ELF-1 (cell line): Measurements from ENCODE around the gene ZNF670.

ENCODE experiments used
- DNase-seq: peaks from one replicate; pipeline ENCODE4 v3.0.0-alpha.2; 2016; ENCODE audit warnings: low read depth, low spot score

ZNF670 gene

DNA sequence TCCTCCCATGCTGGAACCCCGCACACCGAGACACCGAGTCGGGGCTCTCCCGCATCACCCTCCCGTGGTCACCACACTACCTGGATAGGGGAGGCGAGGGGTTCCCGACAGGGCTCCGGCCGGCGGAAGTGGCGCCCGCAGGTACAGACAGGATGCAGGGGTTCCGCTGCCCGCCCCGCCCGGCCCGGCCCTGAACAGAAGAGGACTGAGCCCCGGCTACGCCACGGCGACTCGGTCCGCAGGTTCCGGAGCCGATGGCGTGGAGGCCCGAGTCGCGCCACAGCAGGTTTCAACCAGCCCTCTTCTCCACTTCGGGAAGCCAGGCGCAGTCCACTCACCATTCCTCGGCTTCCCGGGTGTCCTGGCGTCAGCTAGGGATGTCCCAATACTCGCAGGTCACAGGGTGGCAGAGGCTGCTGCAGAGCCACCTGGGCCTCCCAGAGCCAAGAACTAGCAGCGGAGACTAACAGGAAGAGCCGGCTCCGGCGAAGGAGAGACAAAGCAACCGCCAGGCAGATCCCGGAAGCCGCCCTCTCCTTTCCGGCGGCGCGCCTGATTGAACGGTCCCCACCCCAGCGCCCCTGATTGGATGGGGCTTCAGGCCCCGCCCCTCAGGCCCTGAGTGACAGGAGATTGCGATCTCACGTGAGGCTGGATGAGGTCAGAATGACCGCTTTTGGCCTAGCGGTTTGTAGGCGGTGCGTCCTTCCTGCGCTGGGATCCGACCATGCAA is 25.4 kb upstream of the ZNF670 start, which contains the start of gene ZNF669:
Gene ZNF669 (minus strand): TSS at position 498 of the 733 bp plus-strand sequence. CDS start 157 bp downstream, at position 341.
- DNase-seq, result peak; percentile 98

DNA sequence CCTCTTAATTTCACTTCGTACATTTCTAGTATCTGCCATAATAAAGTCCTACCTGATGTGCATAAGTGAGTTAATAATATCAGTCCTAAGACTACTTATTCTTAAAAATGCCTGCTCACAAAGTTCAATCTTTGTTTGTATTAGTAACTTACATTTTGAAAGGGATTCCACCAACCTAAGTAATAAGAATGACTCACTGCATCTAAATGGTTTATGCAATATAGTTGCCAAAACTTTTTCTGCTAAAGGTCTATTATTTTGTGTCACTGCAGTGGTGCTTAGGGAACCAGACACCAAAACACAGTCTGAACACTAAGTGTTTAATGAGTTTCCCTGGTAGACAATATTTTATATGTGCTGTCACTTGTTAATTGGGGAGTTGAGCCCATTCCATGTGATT is 23.8 kb upstream of the ZNF670 start:
- no peak for DNase-seq

DNA sequence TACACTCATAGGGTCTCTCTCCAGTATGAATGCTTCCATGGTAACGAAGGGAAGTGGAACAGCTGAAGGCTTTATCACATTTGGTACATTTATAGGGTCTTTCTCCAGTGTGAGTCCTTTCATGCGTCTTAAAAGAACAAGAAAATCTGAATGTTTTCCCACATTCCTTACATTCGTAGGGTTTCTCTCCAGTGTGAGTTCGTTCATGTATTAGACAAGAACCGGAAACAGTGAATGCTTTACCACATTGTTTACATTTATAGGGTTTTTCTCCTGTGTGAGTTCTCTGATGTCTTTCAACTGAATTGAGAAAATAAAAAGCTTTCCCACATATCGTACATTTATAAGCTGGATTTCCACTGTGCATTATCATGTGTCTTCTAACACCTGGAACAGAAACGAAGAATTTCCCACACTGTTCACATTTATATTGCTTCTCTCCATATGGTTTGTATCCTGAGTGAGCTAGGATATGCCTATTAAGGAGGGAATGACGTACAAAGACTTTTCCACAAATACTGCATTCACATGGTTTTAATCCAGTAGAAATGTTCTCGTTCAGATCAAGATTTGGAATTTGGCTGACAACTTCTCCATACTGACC is 22.2 kb upstream of the ZNF670 start:
- no peak for DNase-seq

DNA sequence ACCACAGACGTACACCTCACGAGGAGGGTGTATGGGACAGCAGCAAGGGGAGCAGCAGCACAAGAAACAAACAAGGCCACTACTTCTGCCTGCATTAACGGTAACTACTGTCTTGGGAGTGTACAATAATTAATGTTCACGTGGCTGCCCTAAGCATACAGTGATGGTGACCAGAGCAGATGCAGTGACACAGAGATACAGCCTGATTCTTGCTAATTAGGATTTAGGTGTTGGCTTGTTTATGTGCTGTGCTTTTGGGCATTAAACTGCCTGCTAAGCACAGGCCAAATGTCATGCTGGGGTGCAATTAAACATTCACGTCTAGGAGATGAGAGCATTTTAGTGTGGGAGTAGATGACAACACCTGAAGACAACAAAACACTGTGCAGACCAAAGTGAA is 18.3 kb upstream of the ZNF670 start:
- no peak for DNase-seq

DNA sequence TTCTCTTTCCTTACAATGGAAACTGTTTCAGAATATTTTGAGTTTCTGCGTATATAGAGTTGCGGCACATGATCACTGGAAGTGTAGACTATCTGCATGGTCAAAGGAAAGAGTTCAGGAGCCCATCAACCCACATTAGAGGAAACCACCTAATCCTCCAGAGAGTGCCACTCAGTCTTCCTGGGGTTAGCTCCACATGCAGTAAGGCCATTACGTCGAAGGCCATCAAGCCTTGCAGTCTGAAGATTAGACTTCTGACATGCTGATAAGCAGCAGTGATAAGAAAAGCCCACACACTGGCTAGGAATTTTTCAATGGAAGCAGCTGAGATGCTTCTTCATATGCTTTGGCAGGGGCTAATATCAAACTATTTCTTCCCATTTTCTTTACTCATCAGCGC is 17.9 kb upstream of the ZNF670 start:
- no peak for DNase-seq

DNA sequence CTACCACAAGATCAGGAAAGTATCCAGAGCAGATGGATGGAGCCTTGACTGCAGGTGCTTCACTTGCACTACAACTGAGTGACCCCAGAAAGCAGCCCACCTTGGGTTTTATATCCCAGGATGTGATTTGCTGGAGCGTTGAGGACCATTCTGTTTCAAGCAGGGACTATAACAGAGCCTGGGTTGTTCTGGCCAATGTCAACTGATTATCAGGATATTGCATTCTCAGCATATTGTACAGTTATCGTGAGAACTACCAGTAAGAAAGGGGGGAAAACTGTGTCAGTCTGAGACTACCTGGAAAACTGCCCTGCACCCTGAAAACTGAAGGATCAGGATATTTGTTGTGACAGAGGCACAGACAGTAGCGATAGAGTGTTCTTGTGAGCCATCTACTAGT is 17.5 kb upstream of the ZNF670 start:
- no peak for DNase-seq

DNA sequence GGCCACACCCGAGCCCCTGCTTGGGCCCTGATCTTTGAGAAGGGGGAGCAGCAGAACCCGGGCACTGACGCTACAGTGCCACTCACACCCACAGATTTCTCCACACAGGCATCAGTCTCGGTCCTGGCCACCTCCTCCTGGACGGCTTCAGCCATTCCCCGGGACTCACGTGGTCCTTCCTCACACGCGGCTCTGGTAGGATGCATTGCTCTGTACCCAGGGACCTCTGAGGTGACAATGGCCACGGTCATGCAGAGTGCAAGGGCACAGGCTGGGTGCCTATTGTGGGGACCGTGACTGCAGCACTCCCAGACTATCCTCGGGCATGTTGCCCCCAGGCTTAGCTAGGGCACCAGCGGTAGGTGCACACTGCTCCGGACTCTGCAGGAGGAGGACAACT is 11.8 kb upstream of the ZNF670 start:
- no peak for DNase-seq

DNA sequence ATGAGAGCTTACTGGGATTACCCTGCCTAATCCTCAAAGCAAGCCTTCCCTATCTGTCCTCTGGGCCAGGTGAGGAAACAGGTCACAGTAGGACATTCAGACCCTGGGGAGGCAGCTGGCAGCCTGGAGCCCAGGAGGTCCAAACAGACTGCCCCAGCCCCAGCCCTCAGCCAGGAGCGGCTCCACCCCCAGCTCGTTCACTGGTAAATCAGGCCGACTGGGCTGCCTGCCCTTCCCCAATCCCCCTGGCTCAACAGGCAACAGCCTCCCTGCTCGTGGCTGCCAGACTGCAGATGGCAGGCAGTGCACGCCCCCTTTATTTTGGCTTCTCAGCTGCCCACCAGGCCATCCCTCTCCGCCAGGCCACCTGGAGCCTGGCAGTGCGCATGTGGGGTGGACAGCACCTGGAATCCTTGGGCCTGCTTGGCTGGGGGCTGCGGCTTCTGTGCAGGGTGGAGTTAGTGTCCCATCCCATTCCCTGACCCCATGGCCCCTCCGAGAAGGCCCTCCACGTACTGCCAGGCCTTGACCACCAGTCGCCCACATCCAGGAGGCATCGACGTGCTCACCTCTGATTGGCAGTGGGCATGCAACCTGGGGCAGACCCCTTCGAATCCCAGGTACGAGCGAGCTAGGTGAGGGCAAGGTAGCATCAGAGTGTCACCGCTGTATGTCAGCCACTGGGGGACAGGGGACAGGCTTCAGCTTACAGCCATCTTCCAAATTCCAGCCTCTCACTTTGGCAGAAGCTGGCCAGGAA is 11.2 kb upstream of the ZNF670 start:
- peak; percentile 18 for DNase-seq

DNA sequence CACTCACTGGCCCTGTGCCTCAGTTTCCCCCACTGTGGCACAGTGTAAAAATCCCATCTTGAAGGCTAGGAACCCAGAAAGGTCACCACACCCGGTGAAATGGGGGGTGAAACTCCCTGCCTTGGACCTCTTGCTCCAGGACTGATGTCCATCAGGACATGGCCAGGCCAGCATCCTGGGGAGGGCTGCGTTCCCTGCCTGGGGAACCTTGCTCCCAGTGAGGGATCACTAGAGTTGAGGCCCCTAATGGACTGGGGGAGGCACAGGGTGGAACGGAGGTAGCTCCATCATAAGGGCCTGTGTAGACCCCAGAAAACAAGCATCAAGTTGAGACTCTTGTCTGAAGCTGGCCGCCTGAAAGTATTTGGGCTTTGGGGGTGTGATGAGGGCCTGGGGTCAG is 10.4 kb upstream of the ZNF670 start:
- no peak for DNase-seq

DNA sequence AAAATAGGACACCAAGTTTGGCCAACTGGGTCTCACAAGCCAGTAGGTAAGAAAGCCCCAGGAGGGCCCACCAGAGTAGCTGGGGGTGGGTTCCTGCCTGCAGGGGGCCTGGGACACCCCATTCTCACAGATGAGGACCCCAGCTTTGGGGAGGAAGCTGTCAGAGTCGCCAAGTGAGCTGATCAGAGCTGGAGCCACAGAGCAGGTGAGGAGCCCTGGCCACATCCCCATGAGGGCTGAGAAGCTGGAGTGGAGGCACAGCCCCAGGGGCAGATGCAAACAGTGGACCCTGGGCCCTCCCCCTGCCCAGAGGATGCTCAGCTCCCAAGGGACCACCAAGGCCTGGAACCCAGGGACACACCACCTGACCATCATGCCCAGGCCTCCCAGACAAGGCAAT is 8.6 kb upstream of the ZNF670 start:
- no peak for DNase-seq

DNA sequence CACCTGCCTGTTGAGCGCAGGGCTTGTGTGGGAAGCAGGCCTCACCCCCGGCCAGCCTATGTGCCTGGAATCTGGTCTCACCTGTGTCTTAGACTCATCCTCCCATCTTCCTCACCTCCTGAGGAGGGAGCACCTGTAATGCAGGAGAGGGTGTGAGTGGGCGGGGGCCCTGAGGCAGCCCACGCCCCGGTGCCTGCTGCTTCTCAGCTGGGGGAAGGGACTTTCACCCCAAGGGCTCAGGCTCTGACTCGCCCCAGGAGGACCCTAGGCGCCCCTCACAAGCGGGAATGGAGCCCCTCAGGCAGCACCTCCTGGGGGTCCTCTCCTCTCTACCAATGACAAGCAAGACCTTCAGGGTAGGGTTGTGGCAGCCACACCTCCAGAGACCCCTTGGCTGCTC is 6.7 kb upstream of the ZNF670 start:
- no peak for DNase-seq

DNA sequence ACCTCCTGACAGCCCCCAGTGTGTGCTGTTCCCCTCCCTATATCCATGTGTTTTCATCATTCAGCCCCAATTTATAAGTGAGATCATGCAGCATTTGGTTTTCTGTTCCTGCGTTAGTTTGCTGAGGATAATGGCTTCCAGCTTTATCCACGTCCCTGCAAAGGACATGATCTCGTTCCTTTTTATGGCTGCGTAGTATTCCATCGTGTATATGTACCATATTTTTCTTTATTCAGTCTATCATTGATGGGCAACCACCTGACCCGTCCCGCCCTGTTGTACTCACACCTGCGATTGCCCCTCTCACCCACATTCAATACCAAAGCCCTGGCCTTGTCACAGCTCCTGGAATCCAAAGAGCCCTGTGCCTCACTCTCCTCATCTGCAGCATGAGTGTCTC is 6.2 kb upstream of the ZNF670 start:
- no peak for DNase-seq

DNA sequence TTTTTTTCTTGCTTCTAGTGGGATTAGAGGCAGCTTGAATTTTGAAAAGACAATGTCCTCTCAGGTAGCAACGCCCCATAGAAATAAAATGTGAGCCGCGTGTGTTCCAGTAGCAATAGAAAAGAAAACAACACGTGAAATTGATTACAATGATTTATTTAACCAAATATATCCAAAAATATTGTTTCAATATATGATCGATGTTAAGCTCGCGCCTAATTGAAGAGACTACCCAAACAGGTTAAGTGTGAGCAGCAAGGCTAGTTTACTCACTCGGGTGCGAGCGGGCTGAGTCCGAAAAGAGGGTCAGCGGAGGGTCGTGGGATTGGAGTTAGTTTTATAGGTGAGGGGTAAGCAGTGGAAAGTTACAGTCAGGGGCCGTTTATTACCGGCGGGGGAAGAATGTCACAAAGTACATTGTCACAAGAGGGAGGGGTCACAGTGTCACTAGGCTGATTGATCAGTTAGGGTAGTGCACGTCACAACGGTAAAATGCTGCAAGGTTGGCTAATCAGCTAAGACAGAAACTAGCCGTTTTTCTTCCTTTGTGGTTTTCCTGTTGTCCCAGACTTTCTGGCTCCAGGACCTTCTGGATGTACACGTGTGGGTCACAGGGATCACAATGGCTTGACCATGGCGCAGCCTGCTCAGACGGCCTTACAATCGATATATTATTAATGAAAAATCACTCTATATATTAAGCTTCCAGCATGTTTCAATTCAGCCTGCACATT is 697 bp upstream of the ZNF670 start:
- DNase-seq, result peak; percentile 80

DNA sequence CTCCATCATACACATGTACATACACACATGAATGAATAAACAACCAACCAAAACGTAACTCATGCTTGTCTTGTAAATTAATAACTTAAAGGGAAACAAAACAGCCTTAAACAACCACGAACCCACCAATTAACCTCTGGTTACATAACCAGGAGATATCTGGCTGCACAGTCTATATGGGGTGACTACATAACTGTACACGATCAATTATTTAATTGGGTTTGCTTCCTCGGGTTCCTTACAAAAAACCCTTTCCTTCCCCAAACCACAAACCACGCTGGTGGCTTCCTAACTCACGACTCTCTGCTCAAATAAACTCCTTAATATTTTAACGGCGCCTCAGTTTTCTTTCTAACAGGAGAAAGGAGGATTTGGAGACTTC is 744 bp downstream of the ZNF670 start:
- no peak for DNase-seq

DNA sequence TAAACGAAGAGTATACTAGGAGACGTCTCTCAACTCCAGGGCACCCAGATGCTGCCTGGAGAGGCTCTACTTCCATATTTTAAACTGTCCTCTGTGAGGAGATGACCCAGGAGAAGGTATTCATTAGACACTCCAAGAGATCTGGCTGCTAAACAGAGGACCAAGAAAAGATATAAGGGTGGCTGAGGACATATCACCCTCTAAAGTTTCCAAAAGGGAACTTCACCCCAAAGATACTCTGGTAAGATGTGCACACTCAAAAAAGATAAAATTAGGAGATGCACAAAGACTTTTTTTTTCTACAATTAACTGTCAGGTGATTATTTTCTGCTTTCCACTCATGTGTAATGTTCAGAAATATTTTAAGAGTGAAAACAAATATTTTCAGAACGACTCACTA is 1.4 kb downstream of the ZNF670 start:
- DNase-seq, result no peak

DNA sequence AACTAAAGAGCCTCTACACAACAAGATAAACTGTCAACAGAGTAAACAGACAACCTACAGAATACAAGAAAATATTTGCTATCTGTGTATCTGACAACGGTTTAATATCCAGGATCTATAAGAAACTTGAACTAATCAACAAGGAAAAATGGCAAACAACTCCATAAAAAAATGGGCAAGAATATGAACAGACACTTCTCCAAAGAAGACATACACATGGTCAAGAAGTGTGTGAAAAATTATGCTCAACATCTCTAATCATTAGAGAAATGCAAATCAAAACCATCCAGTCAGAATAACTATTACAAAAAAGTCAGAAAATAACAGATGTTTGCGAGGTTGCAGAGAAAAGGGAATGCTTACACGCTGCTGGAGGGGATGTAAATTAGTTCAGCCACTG is 8.0 kb downstream of the ZNF670 start:
- DNase-seq, result no peak

DNA sequence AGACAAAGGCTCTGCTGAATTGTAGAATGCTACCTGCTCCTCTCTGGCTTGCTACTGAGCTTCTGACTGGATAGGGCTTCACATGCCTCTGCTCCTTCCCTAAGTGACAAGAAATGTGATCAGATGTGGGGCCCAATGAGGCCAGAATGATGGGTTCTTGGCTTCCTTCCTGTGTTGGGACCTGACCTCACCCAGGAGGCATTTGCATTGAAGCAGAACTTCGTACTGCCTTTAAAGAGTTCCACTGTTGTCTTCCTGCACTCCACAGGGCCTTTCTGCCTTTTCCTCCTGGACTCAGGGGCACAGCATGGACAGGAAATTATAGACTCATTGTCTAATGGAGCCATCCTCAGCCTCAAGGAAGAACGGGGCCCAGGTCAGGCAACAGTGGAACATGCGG is 14.3 kb downstream of the ZNF670 start:
- no peak for DNase-seq

DNA sequence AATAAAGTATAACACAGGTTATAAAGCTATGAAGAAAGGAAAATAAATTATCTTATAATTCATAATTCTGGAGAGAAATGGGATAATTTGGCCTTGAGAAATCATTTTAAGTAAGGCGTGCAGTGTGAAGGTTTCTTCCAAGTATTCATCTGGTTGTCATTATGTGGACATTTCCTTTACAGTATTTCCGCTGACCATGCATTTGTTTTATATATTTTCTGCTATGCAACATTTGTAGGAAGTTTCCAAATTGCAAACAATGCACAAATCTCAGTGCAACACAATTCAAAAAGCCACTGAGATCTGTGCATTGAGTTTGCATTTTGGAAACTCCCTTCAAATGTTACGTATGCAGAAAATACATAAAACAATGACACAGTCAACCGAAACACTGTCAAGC is 17.8 kb downstream of the ZNF670 start:
- DNase-seq, result no peak

DNA sequence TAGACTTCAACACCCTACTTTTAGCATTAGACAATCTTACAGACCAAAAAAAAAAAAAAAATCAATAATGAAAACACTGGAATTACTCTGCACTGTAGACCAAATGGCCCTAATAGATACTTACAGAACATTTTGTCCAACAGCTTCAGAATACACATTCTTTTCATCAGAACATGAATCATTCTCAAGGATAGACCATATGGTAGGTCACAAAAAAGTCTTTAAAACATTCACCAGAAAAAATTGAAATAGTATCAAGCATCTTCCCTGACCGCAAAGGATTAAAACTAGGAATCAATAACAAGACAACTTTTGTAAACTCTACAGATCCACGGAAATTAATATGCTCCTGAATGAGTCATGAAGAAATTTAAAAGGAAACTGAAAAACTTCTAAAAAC is 22.5 kb downstream of the ZNF670 start:
- DNase-seq, result no peak

DNA sequence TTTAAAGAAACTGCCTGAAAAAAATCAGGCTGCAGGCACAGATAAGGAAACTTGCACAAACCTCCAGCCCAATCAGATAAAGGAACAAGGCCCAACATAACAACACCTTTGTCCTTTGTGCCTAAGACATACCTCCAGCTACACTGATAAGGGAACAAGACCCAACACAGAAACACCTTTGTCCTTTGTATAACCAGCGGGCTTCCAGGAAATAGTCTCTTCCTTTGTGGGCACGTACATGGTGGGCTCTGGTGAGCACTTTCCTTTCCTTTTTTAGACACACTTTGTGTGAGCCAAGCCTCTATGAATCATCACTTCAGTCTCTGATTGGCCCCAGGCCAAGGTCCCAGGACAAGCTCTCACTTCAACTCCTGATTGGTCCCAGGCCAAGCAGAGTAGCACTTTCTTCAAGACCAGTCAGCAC is 23.6 kb downstream of the ZNF670 start:
- DNase-seq, result no peak

DNA sequence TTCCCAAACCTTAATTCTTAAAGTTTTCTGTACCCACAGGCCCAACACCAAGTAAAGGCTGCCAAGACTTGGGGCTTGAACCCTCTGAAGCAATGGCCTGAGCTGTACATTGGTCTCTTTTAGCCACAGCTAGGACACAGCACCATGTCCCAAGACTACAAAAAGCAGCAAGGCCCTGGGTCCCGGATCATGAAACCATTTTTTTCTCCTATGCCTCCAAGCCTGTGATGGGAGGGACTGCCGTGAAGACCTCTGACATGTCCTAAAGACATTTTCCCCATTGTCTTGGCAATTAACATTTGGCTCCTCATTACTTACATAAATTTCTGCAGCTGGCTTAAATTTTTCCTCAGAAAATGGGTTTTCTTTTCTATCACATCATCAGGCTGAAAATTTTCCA is 30.9 kb downstream of the ZNF670 start:
- no peak for DNase-seq

DNA sequence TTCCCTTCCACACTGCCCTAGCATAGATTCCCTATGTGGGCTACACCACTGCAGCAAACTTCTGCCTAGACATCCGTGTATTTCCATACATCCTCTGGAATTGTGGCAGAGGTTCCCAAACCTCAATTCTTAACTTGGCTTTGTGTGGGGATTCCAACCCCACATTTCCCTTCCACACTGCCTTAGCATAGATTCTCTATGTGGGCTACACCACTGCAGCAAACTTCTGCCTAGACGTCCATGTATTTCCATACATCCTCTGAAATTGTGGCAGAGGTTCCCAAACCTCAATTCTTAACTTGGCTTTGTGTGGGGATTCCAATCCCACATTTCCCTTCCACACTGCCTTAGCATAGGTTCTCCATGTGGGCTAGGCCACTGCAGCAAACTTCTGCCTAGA is 31.4 kb downstream of the ZNF670 start:
- DNase-seq, result no peak
